Measurements from ENCODE around the gene DAAM2. TPM values are rescaled to one million over a fixed set of nuclear protein-coding genes. Genes with fewer than 3 reads are reported as not detected.

Gene DAAM2
- total and polyA plus RNA-seq, 2 donors (not counting 3 experiments of a cell fraction or from before 2014, with no cell fraction given), result 0.42 to 0.44 TPM

DNA sequence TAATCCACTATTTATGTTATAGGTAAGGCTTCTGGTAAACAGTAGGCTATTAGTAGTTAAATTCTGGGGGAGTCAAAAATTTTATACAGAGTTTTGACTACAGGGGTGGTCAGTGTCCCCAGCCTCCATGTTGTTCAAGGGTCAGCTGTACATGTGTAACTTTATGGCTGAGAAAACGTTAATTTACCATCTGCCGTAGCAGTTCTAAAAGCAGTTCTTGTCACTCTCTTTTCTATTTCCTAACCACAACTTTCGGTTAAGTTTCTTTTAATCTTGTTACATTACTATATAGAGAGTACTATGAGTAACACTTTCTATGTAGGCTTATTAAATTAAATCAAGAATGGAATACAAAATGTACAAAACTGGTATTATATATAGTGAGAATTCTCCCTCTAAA is 45.4 kb upstream of the DAAM2 start:
- no TSS peak for BruUV-seq (replicated peaks)
- dilution Hi-C loops (cut with MboI; ENCODE audit: extremely low pct_ligation_motif_present, low sequenced_read_pairs) (no loop called here), intact Hi-C loops (cut with micrococcal nuclease) (no loop called here)
- Histone ChIP-seq H3K4me3 (replicated peaks in 1 of 3; ENCODE audit: insufficient read depth in 1 of 3, low read depth in 1 of 3, low read length in 3 of 3) (no peak overlapping the region), H3K4me2 (ENCODE audit: insufficient read depth, low read length) (no peak overlapping the region), H3K27ac (ENCODE audit: insufficient read depth, low read depth, low read length) (no peak overlapping the region), H3K36me3 (ENCODE audit: control insufficient read depth in 2 of 2, extremely low read depth in 1 of 2, insufficient read depth in 2 of 2, low read length in 2 of 2) (no peaks in the 10 kb centered on the region), H3K9ac (replicated peaks; ENCODE audit: extremely low read depth, insufficient read depth, low read length) (no peak overlapping the region), H3K79me2 (ENCODE audit: control insufficient read depth, insufficient read depth, low read length) (no peaks in the 10 kb centered on the region), H2AFZ (ENCODE audit: low read depth, low read length) (no peak overlapping the region), H3K9me1 (replicated peaks; ENCODE audit: control insufficient read depth, extremely low read depth, insufficient read depth, low read length) (no peaks in the 10 kb centered on the region), H3K4me1 (ENCODE audit: control insufficient read depth, extremely low read depth, insufficient read depth, low read length) (no peaks in the 10 kb centered on the region), H3K27me3 (ENCODE audit: control insufficient read depth in 2 of 2, insufficient read depth in 2 of 2, low read length in 2 of 2) (no peaks in the 10 kb centered on the region), H4K20me1 (replicated peaks; ENCODE audit: control insufficient read depth, extremely low read depth, insufficient read depth, low read length) (no peaks in the 10 kb centered on the region), H3K9me3 (replicated peaks; ENCODE audit: control insufficient read depth, insufficient read depth, low read length) (no peaks in the 10 kb centered on the region)
- FAIRE-seq (no peak), DNase-seq (ENCODE audit: low read depth, low spot score) (no peak)
- CTCF ChIA-PET, result no interaction called here
- POLR2A ChIA-PET, result no interaction called here
- TF ChIP-seq POLR2AphosphoS5 (IDR thresholded peaks at IDR 0.05; ENCODE audit: insufficient read depth, low read depth, low read length), result no peak
- no peak for TF ChIP-seq MYC (IDR thresholded peaks at IDR 0.05; ENCODE audit: low read depth, low read length)
- TF ChIP-seq GATA2 (IDR thresholded peaks at IDR 0.05; ENCODE audit: insufficient read depth, insufficient read length, low read depth, low read length), result no peak
- TF ChIP-seq, protein P1, sequence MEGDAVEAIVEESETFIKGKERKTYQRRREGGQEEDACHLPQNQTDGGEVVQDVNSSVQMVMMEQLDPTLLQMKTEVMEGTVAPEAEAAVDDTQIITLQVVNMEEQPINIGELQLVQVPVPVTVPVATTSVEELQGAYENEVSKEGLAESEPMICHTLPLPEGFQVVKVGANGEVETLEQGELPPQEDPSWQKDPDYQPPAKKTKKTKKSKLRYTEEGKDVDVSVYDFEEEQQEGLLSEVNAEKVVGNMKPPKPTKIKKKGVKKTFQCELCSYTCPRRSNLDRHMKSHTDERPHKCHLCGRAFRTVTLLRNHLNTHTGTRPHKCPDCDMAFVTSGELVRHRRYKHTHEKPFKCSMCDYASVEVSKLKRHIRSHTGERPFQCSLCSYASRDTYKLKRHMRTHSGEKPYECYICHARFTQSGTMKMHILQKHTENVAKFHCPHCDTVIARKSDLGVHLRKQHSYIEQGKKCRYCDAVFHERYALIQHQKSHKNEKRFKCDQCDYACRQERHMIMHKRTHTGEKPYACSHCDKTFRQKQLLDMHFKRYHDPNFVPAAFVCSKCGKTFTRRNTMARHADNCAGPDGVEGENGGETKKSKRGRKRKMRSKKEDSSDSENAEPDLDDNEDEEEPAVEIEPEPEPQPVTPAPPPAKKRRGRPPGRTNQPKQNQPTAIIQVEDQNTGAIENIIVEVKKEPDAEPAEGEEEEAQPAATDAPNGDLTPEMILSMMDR (IDR thresholded peaks at IDR 0.05; ENCODE audit: extremely low read depth in 1 of 2, insufficient read depth in 1 of 2, low read depth in 1 of 2, low read length in 2 of 2), result no peak
- TF ChIP-seq FOS (IDR thresholded peaks at IDR 0.05; ENCODE audit: borderline replicate concordance, insufficient read depth, low read length), result no peak
- TF ChIP-seq, protein P2, sequence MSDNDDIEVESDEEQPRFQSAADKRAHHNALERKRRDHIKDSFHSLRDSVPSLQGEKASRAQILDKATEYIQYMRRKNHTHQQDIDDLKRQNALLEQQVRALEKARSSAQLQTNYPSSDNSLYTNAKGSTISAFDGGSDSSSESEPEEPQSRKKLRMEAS (IDR thresholded peaks at IDR 0.05; ENCODE audit: insufficient read depth, insufficient read length), result no peak
- no peak for TF ChIP-seq JUN (IDR thresholded peaks at IDR 0.05; ENCODE audit: borderline replicate concordance, insufficient read depth, insufficient read length, low read depth)
- TF ChIP-seq EZH2 (IDR thresholded peaks at IDR 0.05; ENCODE audit: borderline replicate concordance, low read depth, low read length, severe bottlenecking), result no peak
- TF ChIP-seq POLR2A (IDR thresholded peaks at IDR 0.05; ENCODE audit: low read depth, low read length), result no peak
